KMS-11 (cell line): ENCODE data around the gene NEK1.

Experiments
- H2AFZ ChIP-seq: fragments of 200-600 bp; sonication (generic); 2 replicates; pipeline ENCODE4 v1.6.1; 2016; ENCODE audit warnings: antibody characterized with exemption, mixed run types, low read depth
- H3K27ac ChIP-seq: fragments of 200-600 bp; sonication (generic); 2 replicates; pipeline ENCODE4 v1.6.1; 2016; ENCODE audit warnings: mild to moderate bottlenecking, mixed run types
- H3K27me3 ChIP-seq: fragments of 200-600 bp; sonication (generic); 2 replicates; pipeline ENCODE4 v1.6.1; 2017; ENCODE audit warnings: mild to moderate bottlenecking, low read depth, mixed run types, moderate library complexity; ENCODE audit not compliant: insufficient read depth
- H3K36me3 ChIP-seq: fragments of 200-600 bp; sonication (generic); 2 replicates; pipeline ENCODE4 v1.6.1; 2017; ENCODE audit warnings: mild to moderate bottlenecking, mixed run types; ENCODE audit not compliant: insufficient read depth
- H3K4me1 ChIP-seq: fragments of 200-600 bp; sonication (generic); 2 replicates; pipeline ENCODE4 v1.6.1; 2016; ENCODE audit warnings: mild to moderate bottlenecking, low read depth, mixed run types; ENCODE audit not compliant: poor library complexity, severe bottlenecking
- H3K4me2 ChIP-seq: fragments of 200-600 bp; sonication (generic); 2 replicates; pipeline ENCODE4 v1.7.0; 2016; ENCODE audit warnings: mild to moderate bottlenecking, mixed run types
- H3K4me3 ChIP-seq: fragments of 200-600 bp; sonication (generic); IDR thresholded peaks from 2 replicates; pipeline ENCODE4 v1.6.1; 2017; ENCODE audit warnings: low read depth, low read length, mixed read lengths; ENCODE audit not compliant: insufficient read depth
- H3K79me2 ChIP-seq: fragments of 200-600 bp; sonication (generic); 2 replicates; pipeline ENCODE4 v1.6.1; 2016; ENCODE audit warnings: low read depth, mixed run types; ENCODE audit not compliant: insufficient read depth
- H3K9ac ChIP-seq: fragments of 200-600 bp; sonication (generic); 2 replicates; pipeline ENCODE4 v1.6.1; 2016; ENCODE audit warnings: mild to moderate bottlenecking, mixed run types
- H4K20me1 ChIP-seq: fragments of 200-600 bp; sonication (generic); 2 replicates; pipeline ENCODE4 v1.6.1; 2016; ENCODE audit warnings: mild to moderate bottlenecking, mixed run types; ENCODE audit not compliant: insufficient read depth
- CTCF ChIP-seq: fragments of 200-600 bp; sonication (generic); conservative IDR thresholded peaks from 2 replicates; pipeline ENCODE4 v1.6.1; 2017; ENCODE audit warnings: low read depth, mild to moderate bottlenecking, antibody characterized with exemption, low read length, moderate library complexity, mixed read lengths

NEK1 gene

DNA sequence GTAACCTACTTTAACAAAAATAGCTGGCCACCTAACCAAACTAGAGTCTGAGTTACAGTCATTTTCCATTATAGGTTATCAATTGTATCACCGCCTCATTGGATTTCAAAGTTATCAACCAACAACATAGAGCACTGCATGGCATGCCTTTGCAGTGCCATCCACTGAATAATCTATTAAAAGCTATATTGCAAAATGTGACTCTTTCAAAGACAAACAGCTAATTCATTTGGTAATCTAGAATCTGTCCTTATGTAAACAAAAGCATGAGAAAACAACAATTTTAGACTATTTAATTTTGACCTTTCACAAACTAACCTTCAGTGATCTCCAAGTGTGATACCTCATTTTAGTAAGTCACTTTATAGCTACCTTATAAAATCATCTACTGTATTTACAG, 197.5 kb downstream of the NEK1 start:
- Histone ChIP-seq H3K79me2 (no peaks in the 10 kb centered on the region), H3K4me3 (no peak overlapping the region), H3K36me3 (no peaks in the 10 kb centered on the region), H4K20me1 (no peaks in the 10 kb centered on the region), H3K4me2 (no peak overlapping the region), H2AFZ (no peak overlapping the region), H3K4me1 (no peaks in the 10 kb centered on the region), H3K27me3 (no peaks in the 10 kb centered on the region), H3K9ac (no peak overlapping the region), H3K27ac (no peak overlapping the region)
- no peak for TF ChIP-seq CTCF

DNA sequence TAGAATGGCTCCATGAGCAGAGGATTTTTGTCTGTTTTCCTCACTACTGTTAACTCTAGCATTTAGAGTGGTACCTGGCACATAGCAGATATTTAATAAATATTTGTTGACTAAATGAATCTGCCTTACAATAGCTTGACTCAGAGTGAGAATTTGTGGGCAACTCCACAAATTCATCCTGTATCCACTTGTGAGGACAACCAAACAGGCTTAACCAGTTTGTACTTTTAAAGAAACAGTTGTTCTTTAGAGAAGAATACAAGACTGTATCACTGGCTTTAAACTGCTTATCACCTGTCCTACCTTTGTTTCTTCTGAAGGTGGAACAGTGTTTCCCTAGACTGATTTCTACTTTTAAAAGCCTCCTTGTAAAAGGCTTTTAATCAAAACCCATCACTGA, 200.3 kb downstream of the NEK1 start:
- Histone ChIP-seq H3K27me3 (no peaks in the 10 kb centered on the region), H3K9ac (no peak overlapping the region), H3K4me1 (no peaks in the 10 kb centered on the region), H3K27ac (no peak overlapping the region), H2AFZ (no peak overlapping the region), H3K4me2 (no peak overlapping the region), H4K20me1 (no peaks in the 10 kb centered on the region), H3K79me2 (no peaks in the 10 kb centered on the region), H3K36me3 (no peaks in the 10 kb centered on the region), H3K4me3 (no peak overlapping the region)
- no peak for TF ChIP-seq CTCF

GRCh38 chr4:169410839-169411770, 201.3 kb downstream of the NEK1 start:
- H3K4me1 ChIP-seq = no peaks in the 10 kb centered on the region
- no peaks in the 10 kb centered on the region for H3K36me3 ChIP-seq
- H3K27me3 ChIP-seq = no peaks in the 10 kb centered on the region
- H3K27ac ChIP-seq = no peak overlapping the region; the same call in 1 of the 2 replicates
- H2AFZ ChIP-seq = no peak overlapping the region
- no peak overlapping the region for H3K9ac ChIP-seq
- no peaks in the 10 kb centered on the region for H3K79me2 ChIP-seq
- H3K4me2 ChIP-seq = no peak overlapping the region
- no peak overlapping the region for H3K4me3 ChIP-seq
- no peak for TF ChIP-seq CTCF
- H4K20me1 ChIP-seq = no peaks in the 10 kb centered on the region

GRCh38 chr4:169407217-169407845, 205.1 kb downstream of the NEK1 start:
- no peak overlapping the region for H3K4me3 ChIP-seq
- no peak overlapping the region for H3K9ac ChIP-seq
- TF ChIP-seq CTCF = no peak
- H4K20me1 ChIP-seq = no peaks in the 10 kb centered on the region
- H3K79me2 ChIP-seq = no peaks in the 10 kb centered on the region
- H3K4me2 ChIP-seq = no peak overlapping the region
- H2AFZ ChIP-seq = no peak overlapping the region
- no peaks in the 10 kb centered on the region for H3K4me1 ChIP-seq
- no peaks in the 10 kb centered on the region for H3K36me3 ChIP-seq
- H3K27ac ChIP-seq = no peak overlapping the region
- H3K27me3 ChIP-seq = no peaks in the 10 kb centered on the region
